ENCODE data around the gene CEP72.

DNA sequence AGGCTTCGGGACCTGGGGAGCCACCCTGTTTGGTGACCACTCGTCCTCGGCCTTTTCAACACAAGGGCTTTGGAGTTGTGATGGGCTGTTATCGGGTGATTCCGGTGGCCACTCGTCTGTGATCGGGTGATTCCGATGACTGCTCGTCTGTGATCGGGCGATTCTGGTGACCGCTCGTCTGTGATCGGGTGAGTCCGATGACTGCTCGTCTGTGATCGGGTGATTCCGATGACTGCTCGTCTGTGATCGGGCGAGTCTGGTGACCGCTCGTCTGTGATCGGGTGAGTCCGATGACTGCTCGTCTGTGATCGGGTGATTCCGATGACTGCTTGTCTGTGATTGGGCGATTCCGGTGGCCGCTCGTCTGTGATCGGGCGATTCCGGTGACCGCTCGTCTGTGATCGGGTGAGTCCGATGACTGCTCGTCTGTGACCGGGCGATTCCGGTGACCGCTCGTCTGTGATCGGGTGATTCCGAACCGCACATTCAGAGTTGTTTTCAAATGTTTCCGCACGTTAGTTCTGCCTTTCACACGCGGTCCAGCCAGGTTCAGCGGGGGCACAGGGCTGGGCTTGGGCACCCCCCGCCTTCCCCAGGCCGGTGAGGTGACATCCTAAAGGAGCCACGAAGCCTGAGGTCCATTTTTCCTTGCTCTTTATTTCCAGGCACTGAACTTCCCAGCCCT, 50.8 kb downstream of the CEP72 start:
- no peak for TF ChIP-seq OSR1 (CRISPR knock-in tag; IDR thresholded peaks at IDR 0.05)
- no peak for TF ChIP-seq TCF4 (CRISPR knock-in tag; IDR thresholded peaks at IDR 0.05; ENCODE audit: borderline replicate concordance)
- no peak for TF ChIP-seq PPARA (CRISPR knock-in tag; IDR thresholded peaks at IDR 0.05; ENCODE audit: borderline replicate concordance)
- TF ChIP-seq, protein P1, sequence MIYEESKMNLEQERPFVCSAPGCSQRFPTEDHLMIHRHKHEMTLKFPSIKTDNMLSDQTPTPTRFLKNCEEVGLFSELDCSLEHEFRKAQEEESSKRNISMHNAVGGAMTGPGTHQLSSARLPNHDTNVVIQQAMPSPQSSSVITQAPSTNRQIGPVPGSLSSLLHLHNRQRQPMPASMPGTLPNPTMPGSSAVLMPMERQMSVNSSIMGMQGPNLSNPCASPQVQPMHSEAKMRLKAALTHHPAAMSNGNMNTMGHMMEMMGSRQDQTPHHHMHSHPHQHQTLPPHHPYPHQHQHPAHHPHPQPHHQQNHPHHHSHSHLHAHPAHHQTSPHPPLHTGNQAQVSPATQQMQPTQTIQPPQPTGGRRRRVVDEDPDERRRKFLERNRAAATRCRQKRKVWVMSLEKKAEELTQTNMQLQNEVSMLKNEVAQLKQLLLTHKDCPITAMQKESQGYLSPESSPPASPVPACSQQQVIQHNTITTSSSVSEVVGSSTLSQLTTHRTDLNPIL (CRISPR knock-in tag; IDR thresholded peaks at IDR 0.05; ENCODE audit: low read depth) = no peak
- TF ChIP-seq ESRRG (CRISPR knock-in tag; IDR thresholded peaks at IDR 0.05) = no peak

Data from SK-N-SH treated with all-trans-retinoic acid at 6 μM for 48 hours (cell line).